Activated CD4-positive, CD25-positive, alpha-beta regulatory T cell treated with anti-CD3 and anti-CD28 coated beads, Interleukin-2, amount 50 U/mL, for 16 hours (primary cell): ENCODE data around the gene RAX2.
"Not testable (repeated sequence)": the region's sequence is repeated elsewhere in the genome, so short reads cannot be mapped to it uniquely, and the experiment has no call there.

ENCODE experiments used
- DNase-seq: peaks from one replicate; pipeline ENCODE4 v3.0.0-alpha.2; 2020; ENCODE audit warnings: low read depth, low spot score

RAX2 gene

DNA sequence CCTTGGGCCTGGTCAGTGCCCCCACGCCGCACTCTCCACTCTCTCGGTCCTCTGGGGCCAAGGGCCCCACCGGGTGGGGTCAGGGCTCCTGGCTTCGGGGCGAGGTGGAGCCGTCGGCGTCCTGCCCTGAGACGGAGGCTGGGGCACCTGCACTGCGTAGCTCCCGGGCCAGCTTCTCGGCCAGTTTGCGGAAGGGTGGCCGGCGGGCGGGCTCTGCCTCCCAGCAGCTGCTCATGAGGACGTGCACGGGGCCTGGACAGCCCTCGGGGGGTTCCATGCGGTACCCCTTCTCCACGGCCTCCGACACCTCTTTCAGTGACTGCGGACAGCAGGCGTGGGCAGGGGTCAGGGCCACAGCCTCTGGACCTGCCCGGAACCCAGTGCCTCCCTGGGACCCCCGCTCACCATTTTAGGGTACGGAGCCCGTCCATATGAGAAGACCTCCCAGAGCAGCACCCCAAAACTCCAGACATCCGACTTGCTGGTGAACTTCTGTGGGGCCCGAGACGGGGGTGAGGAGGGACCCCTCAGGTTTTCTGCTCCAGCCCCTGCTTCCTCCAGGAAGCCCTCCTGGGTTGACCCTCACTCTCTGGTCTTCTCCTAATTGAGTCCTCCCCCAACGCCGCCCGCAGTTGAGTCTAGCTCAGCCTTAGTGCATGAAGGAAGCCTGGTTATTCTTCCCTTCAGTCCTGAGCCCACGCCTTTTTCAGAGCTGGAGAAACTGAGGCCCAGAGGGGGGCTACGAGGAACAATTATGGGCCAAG, 6.3 kb upstream of the RAX2 start:
- no peak for DNase-seq

GRCh38 chr19:3776479-3777040, 4.5 kb upstream of the RAX2 start:
- DNase-seq: no peak

GRCh38 chr19:3775831-3776230, 3.8 kb upstream of the RAX2 start:
- no peak for DNase-seq

DNA sequence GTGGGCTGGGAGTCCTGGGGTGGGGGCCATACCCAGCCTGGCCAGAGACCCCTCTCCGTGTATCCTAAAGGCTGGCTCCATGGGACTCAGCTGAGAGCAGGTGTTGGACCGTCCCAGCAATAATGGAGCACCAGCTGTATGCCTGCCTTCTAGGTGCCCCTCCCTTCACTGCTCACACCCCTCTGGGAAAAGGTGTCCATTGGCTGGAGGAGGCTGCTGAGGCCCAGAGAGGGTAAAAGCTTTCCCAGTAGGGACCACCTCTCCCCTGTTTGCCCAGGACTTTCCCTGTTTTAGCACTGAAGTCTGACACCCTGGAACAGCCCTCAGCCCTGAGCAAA, 3.3 kb upstream of the RAX2 start:
- no peak for DNase-seq

DNA sequence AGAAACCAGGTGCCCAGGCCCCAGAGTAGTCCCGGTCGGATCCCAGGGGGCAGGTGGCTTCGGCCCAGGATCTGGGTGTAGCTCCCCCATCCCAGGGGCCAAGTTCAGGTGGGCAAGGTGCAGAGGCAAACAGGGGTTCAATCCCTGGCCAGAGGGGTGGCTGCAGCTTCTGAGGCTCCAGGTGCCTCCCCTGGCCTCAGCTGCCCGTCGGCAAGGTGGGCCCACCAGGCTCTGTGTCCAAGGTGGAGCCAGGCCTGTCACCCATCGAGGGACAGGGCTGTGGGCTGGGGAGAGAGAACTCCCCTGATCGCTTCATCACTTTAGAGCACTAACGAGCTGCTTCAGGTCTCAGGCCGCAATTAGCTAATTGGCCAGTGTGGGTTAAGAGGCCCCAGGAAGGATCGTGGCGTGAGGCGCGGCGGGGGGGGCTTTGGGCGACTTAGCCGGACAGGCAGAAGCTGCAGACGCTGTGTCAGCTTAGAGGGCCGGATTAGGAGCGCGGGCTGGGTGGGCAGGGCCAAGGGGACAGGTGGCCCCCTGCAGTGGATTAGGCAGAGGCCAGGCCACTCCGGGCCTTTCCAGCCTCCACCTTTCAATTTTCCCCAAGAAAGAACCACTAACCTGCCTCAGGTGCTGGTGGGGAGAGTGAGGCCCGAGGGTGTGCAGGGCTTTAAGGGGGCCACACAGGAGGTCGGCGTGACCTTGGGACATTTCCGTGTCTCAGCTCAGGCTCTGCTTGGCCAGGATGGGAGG, 2.8 kb upstream of the RAX2 start:
- no peak for DNase-seq

- no peak for DNase-seq
Measured at GRCh38 chr19:3773814-3774515, 1.9 kb upstream of the RAX2 start.

DNA sequence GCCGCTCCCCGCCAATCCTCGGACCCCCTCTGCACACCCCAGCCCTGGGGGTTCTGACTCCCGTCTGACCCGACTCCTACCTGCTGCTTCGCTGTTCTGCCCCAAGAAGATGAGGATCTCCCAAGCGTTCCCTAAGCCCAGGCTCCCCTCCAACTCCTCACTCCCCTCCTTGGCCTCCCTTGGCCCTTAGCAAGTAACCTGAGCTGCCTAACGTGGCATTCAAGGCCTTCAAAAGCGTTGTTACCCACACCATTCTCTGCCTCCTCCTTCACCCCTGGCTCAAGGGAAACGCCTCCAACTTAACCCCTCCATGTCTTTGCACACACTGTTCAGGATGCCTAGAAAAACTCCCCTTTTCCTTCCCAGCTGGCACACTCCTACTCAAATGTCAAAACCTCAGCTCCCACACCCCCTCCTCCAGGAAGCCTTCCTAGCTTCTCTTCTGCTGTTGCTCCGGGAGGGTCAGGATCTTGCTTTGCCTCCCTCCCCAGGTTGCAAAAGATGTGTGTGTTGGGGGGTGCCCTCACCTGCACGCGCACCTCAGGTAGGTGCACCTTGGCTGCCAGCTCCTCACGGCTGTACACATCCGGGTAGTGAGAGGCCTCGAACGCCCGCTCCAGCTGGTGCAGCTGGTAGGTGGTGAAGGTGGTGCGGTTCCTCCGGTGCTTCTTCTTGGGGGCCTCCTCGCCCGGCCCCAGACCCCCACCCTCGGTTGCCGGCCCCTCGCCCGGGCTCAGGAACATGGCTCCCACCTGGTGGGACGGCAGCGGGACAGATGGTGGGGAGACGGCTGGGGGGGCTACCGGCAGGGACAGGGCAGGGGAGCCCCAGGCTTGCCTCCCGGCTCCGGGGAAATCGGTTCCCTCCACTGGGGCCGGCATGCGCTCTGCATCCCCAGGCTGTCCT, 775 bp downstream of the RAX2 start:
- no peak for DNase-seq

GRCh38 chr19:3770136-3770999, 1.7 kb downstream of the RAX2 start:
- no peak for DNase-seq

- DNase-seq: no peak
Measured at GRCh38 chr19:3769494-3769893, 2.5 kb downstream of the RAX2 start.

GRCh38 chr19:3768748-3769099, 3.3 kb downstream of the RAX2 start:
- no peak for DNase-seq

- no peak for DNase-seq
Measured at GRCh38 chr19:3768015-3768747, 3.8 kb downstream of the RAX2 start.

GRCh38 chr19:3767050-3767449, 5.0 kb downstream of the RAX2 start:
- no peak for DNase-seq

DNA sequence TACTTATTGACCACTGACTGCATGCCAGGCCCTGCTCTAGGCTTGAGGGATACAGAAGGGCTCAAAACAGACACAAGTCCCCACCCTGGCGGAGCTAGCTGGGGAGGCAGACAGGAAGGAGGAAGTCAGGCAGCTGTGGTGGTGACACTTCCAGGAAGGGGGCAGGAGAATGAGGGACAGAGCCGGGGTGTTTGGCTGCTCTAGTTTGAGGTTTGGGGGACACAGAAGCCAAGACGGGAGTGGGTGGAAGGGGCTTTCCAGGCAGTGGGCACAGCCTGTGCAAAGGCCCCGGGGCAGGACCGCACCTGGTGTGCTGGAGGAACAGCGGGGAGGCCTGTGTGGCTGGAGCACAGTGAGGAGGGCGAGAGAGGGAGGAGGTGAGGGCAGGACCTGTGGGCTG, 5.5 kb downstream of the RAX2 start:
- DNase-seq: no peak

DNA sequence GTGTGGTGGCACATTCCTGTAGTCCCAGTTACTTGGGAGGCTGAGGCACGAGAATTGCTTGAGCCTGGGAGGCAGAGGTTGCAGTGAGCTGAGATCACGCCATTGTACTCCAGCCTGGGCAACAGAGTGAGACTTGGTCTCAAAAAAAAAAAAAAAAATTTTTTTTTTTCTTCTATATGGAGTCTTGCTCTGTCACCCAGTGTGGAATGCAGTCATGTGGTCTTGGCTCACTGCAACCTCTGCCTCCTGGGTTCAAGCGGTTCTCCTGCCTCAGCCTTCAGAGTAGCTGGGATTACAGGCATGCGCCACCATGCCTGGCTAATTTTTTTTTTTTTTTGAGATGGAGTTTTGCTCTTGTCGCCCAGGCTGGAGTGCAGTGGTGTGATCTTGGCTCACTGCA, 6.3 kb downstream of the RAX2 start:
- not testable (repeated sequence) for DNase-seq

GRCh38 chr19:3765121-3765520, 6.9 kb downstream of the RAX2 start:
- DNase-seq: no peak

- DNase-seq: peak; percentile 98
Measured at GRCh38 chr19:3762501-3763459, 9.2 kb downstream of the RAX2 start, which contains the start of gene MRPL54. Gene MRPL54 (plus strand): TSS chr19:3762682. CDS start chr19:3762701, 19 bp downstream.

DNA sequence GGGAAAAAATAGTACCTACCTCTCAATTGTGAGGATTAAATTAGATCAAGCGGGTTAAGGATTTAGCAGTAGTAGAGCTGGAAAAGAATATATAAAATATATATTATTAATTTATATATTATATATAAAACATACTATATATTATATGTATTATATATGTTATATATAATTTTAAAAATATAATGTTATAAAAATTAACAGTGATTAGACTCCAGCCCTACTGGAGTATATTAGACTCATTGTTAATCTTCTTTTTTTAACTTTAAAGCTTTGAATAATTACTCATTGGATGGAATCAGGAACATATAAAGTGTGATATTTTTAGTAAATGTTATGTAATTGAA, 9.9 kb downstream of the RAX2 start:
- DNase-seq: no peak

GRCh38 chr19:3761382-3762129, 10.5 kb downstream of the RAX2 start, which contains the start of gene APBA3:
Gene APBA3 (minus strand): TSS chr19:3761692. CDS start chr19:3760264, 1,428 bp downstream.
- peak; percentile 95 for DNase-seq
